Prostate gland (tissue), 2 donors: ENCODE measurements around the gene NXPE4. TPM values are rescaled to one million over a fixed set of nuclear protein-coding genes. Genes with fewer than 3 reads are reported as not detected.

Source experiments
- DNase-seq: peaks from one replicate; pipeline ENCODE4 v3.0.0-alpha.2; 2019; ENCODE audit warnings: low spot score
- H3K27ac ChIP-seq, 2 donors: fragments of 200-600 bp; sonication (generic); 2 replicates each; pipeline ENCODE4 v1.5.1; 2017 to 2019
- H3K27me3 ChIP-seq: fragments of 200-600 bp; sonication (generic); replicated peaks from 2 replicates; pipeline ENCODE4 v1.5.1; 2019; ENCODE audit not compliant: insufficient read depth
- H3K36me3 ChIP-seq, 2 donors: fragments of 200-600 bp; sonication (generic); 1 replicate in 1 of 2; 2 replicates in 1 of 2; pipeline versions ENCODE4 v1.5.1 to v1.8.1; 2017 to 2019
- H3K4me1 ChIP-seq: fragments of 200-600 bp; sonication (generic); replicated peaks from 2 replicates; pipeline ENCODE4 v1.5.1; 2019
- H3K4me3 ChIP-seq, 2 donors: fragments of 200-600 bp; sonication (generic); 2 replicates each; pipeline ENCODE4 v1.5.1; 2017 to 2019
- H3K9me3 ChIP-seq: fragments of 200-600 bp; sonication (generic); 2 replicates; pipeline ENCODE4 v1.5.1; 2017
- POLR2A ChIP-seq: fragments of 450-650 bp; IDR thresholded peaks from one replicate; pipeline ENCODE4 v1.6.1; 2016; ENCODE audit warnings: antibody characterized with exemption, mild to moderate bottlenecking
- POLR2AphosphoS5 ChIP-seq: sonication (generic); formaldehyde crosslinking; IDR thresholded peaks from one replicate; pipeline ENCODE4 v1.6.1; 2017; ENCODE audit warnings: antibody characterized with exemption
- WGBS: methylation state at CpG from one replicate; pipeline ENCODE4 v1.1.5; 2018; 5-methylcytosine and 5-hydroxymethylcytosine counted together
- intact Hi-C: fragments of 100-400 bp; cut with DNase I; formaldehyde crosslinking; loops from one replicate; pipeline ENCODE4 v1.14.2; 2022
- total RNA-seq, 2 donors: library from RNA; depleted of rRNA; stranded (reverse); fragments of >200 nt; gene quantifications; one replicate each; pipeline ENCODE4 v1.1.0, GENCODE V29; 2016
- TF ChIP-seq, protein P1 (sequence below), 4 experiments: fragments of 200-600 bp in 2 of 4; fragments of 450-650 bp in 2 of 4; sonication (generic) in 2 of 4; IDR thresholded peaks; 1 replicate in 3 of 4; 2 replicates in 1 of 4; pipeline ENCODE4 v1.5.1; 2016 to 2019; ENCODE audit warnings: antibody characterized with exemption in 4 of 4, mild to moderate bottlenecking in 2 of 4, moderate library complexity in 2 of 4

The NXPE4 gene
- total RNA-seq, 2 donors from 2014 or later: 0.18 to 12.3 TPM

DNA sequence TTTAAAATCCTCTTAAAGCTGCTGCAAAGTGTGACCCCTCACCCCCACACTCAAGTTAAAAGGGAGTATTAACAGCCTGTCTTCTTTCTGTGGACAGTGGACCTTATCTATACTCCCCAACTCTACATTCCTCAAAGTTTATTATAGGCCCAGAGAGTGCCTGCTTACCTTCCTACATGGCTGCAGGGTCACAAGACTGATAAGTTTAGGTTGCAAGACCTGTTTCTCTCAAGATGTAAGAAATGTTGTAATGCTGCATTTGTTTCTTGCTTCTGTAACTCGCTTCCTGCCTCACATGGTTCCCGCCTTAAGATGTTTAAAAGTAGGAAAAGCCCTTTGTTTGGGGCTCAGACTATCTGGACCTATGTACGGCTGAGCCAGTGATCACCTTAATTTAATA, 25.8 kb downstream of the NXPE4 start:
- H3K4me1 ChIP-seq: no peaks in the 10 kb centered on the region
- DNase-seq: no peak
- WGBS: 53% methylated on average over 3 of the region's 3 CpGs
- H3K4me3 ChIP-seq: no peak overlapping the region
- H3K9me3 ChIP-seq: no peaks in the 10 kb centered on the region
- no peaks in the 10 kb centered on the region for H3K36me3 ChIP-seq
- no peaks in the 10 kb centered on the region for H3K27me3 ChIP-seq
- no peak overlapping the region for H3K27ac ChIP-seq
- TF ChIP-seq, protein P1, sequence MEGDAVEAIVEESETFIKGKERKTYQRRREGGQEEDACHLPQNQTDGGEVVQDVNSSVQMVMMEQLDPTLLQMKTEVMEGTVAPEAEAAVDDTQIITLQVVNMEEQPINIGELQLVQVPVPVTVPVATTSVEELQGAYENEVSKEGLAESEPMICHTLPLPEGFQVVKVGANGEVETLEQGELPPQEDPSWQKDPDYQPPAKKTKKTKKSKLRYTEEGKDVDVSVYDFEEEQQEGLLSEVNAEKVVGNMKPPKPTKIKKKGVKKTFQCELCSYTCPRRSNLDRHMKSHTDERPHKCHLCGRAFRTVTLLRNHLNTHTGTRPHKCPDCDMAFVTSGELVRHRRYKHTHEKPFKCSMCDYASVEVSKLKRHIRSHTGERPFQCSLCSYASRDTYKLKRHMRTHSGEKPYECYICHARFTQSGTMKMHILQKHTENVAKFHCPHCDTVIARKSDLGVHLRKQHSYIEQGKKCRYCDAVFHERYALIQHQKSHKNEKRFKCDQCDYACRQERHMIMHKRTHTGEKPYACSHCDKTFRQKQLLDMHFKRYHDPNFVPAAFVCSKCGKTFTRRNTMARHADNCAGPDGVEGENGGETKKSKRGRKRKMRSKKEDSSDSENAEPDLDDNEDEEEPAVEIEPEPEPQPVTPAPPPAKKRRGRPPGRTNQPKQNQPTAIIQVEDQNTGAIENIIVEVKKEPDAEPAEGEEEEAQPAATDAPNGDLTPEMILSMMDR (IDR thresholded peaks at IDR 0.05): no peak
- TF ChIP-seq POLR2A (no peak), POLR2AphosphoS5 (no peak)
- intact Hi-C loops: no loop called here

DNA sequence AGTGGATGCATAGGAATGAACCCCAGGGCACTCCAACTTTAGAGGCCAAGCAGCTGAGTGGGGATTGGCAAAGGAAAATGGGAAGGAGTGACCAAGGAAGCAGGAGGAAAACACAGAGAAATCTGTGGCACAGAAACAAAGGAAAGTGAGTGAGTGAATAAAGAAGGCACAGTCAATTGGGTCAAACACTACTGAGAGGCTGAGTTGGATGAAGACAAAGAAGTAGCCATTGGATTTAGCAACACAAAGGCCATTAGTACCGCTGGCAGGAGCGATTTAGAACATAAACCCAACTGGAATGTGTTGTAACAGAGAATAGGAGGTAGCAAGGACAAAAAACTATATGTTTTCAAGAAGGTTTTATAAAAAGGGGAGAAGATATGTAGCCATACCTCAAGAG, 29.3 kb downstream of the NXPE4 start:
- Histone ChIP-seq H3K27ac (no peak overlapping the region), H3K4me3 (no peak overlapping the region), H3K27me3 (no peaks in the 10 kb centered on the region), H3K36me3 (no peaks in the 10 kb centered on the region), H3K4me1 (no peaks in the 10 kb centered on the region), H3K9me3 (no peaks in the 10 kb centered on the region)
- DNase-seq: no peak
- intact Hi-C loops: no loop called here
- 76% methylated on average over 2 of the region's 2 CpGs for WGBS
- TF ChIP-seq, protein P1 (IDR thresholded peaks at IDR 0.05): no peak
- TF ChIP-seq POLR2A (no peak), POLR2AphosphoS5 (no peak)

DNA sequence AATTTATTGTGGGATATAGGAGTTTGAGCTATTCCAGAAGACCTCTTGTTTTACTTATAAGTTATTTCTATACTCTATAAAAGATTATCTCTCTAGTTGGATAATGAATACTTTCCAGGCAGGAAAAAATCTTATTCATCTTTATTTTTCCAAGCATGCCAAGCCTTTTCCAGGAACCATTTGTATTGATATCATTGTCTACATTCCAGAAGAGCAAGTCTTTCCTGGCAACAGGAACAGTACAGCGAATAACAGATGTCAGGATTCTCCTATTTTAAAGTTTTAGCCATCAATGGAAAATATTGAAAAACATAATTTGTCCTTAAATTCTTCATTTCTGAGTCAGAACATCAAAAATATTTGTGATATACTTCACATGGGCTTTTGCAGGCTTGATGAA, 30.8 kb downstream of the NXPE4 start:
- no peaks in the 10 kb centered on the region for H3K36me3 ChIP-seq
- WGBS: 84% methylated on average over 1 of the region's 1 CpG
- no peaks in the 10 kb centered on the region for H3K4me1 ChIP-seq
- TF ChIP-seq POLR2A (no peak), POLR2AphosphoS5 (no peak)
- TF ChIP-seq, protein P1 (IDR thresholded peaks at IDR 0.05): no peak
- no peak overlapping the region for H3K27ac ChIP-seq
- no peaks in the 10 kb centered on the region for H3K9me3 ChIP-seq
- intact Hi-C loops: no loop called here
- H3K27me3 ChIP-seq: no peaks in the 10 kb centered on the region
- H3K4me3 ChIP-seq: no peak overlapping the region
- no peak for DNase-seq

DNA sequence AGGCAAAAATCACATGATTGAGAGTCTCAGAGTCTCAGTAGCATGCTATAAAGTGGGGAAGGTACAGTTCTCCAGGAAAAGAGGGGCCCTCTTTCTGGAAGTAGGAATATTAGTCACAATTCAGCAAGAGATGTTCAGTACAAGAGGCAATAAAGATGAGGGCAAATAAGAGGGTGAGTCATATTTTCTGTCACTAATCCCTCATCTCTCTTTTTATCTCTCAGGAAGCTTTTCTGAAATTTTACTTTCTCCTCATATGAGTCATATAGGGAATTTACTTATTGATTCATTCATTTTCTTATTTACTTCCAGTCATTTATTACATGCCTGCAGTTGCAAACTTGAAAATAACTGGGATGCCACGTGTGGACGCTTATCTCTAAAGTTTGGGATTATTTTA, 32.5 kb downstream of the NXPE4 start:
- intact Hi-C loops: no loop called here
- H3K36me3 ChIP-seq: no peaks in the 10 kb centered on the region
- no peak overlapping the region for H3K4me3 ChIP-seq
- H3K4me1 ChIP-seq: no peaks in the 10 kb centered on the region
- no peaks in the 10 kb centered on the region for H3K27me3 ChIP-seq
- WGBS: 63% methylated on average over 2 of the region's 2 CpGs
- TF ChIP-seq, protein P1 (IDR thresholded peaks at IDR 0.05): no peak
- no peak for TF ChIP-seq POLR2AphosphoS5
- no peak for TF ChIP-seq POLR2A
- no peak for DNase-seq
- H3K9me3 ChIP-seq: no peaks in the 10 kb centered on the region
- H3K27ac ChIP-seq: no peak overlapping the region

DNA sequence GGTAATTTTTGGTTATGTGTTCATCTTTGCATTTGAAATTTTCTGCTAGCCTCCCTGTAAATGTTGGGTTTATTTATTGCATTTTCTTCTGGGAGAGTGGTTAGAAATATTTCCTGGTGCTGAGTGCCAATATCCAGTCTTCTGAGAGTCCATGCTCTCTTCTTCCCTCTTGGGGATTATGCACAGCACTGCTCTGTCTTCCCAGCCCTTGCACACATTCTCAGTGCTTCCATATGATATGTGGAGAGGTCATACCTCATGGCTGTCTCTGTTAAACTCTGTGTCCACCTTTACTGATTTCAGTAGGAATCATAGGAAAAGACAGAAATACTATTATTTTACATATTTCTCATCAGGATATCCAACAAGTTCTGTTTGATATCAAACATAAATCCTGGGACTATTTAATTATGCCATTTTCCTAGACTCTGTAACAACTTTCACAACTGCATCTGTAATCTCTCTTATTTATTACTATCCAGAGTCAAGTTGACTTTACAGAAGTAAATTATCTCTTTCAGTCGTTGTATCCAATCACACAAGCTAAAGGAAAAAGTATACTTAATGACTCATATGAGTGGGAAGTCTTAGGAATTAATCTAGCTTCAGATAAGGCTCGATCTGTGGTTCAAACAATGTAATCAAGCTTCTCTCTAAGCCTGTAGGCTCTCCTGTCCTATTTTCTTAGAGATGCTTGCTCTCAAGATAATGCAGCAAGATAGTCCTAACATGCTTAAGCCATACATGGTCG, 33.2 kb downstream of the NXPE4 start:
- WGBS: 39% methylated on average over 3 of the region's 3 CpGs
- no peak for TF ChIP-seq POLR2AphosphoS5
- H3K27ac ChIP-seq: no peak overlapping the region

More for the DNA sequence above, 33.2 kb downstream of the NXPE4 start:
- H3K4me3 ChIP-seq: no peak overlapping the region
- no peaks in the 10 kb centered on the region for H3K27me3 ChIP-seq
- intact Hi-C loops: no loop called here
- DNase-seq: no peak
- no peaks in the 10 kb centered on the region for H3K9me3 ChIP-seq
- H3K36me3 ChIP-seq: no peaks in the 10 kb centered on the region
- no peaks in the 10 kb centered on the region for H3K4me1 ChIP-seq
